Measurements from ENCODE around the gene TIMM17A. TPM values are rescaled to one million over a fixed set of nuclear protein-coding genes. Genes with fewer than 3 reads are reported as not detected.

TIMM17A gene
- 35.5 TPM for total RNA-seq

GRCh38 chr1:201955009-201955728 lies at the start of gene TIMM17A:
TSS of gene TIMM17A (plus strand) at chr1:201955503. CDS start at chr1:201955527, 24 bp downstream.

GRCh38 chr1:201946224-201946908 lies 8.9 kb upstream of the TIMM17A start, which contains the start of gene LMOD1:
TSS of gene LMOD1 (minus strand) at chr1:201946548. CDS start at chr1:201946340, 208 bp downstream.

GRCh38 chr1:201982623-201983379 lies 27.5 kb downstream of the TIMM17A start, which contains the start of gene RNPEP:
TSS of gene RNPEP (plus strand) at chr1:201982648. CDS start at chr1:201982667, 19 bp downstream.

GRCh38 chr1:202010180-202011015 lies 55.1 kb downstream of the TIMM17A start, which contains the start of gene ELF3:
TSS of gene ELF3 (plus strand) at chr1:202010587. CDS start at chr1:202011137, 550 bp downstream.

Other genes starting within 250 kb of the TIMM17A start
- 59.3 TPM for gene IPO9, start 126.3 kb upstream of the TIMM17A start, total RNA-seq
- gene SHISA4, start 66.6 kb upstream of the TIMM17A start, total RNA-seq: 26.5 TPM
- gene LMOD1, start 9.0 kb upstream of the TIMM17A start, total RNA-seq: 23.3 TPM
- gene RNPEP, start 27.1 kb downstream of the TIMM17A start, total RNA-seq: 39.5 TPM
- gene ELF3, start 55.1 kb downstream of the TIMM17A start, total RNA-seq: 59.8 TPM
- gene GPR37L1, start 167.4 kb downstream of the TIMM17A start, total RNA-seq: 0.88 TPM
- 36.2 TPM for gene ARL8A, start 189.2 kb downstream of the TIMM17A start, total RNA-seq
- gene PTPN7, start 205.1 kb downstream of the TIMM17A start, total RNA-seq: 1.3 TPM
- 3.6 TPM for gene LGR6, start 238.3 kb downstream of the TIMM17A start, total RNA-seq